ENCODE data around the gene PITHD1.

GRCh38 chr1:23806280-23806679 lies 28.1 kb downstream of the PITHD1 start:
- no peak for TF ChIP-seq CTCF (IDR thresholded peaks at IDR 0.05)
- TF ChIP-seq POLR2A (IDR thresholded peaks at IDR 0.05): no peak
